Esophagus muscularis mucosa (tissue), 4 donors: ENCODE data around the gene ARHGAP15. TPM values are rescaled to one million over a fixed set of nuclear protein-coding genes. Genes with fewer than 3 reads are reported as not detected.

Source experiments
- DNase-seq: peaks from one replicate; pipeline ENCODE4 v3.0.0-alpha.2; 2017; ENCODE audit errors: extremely low spot score
- H3K27ac ChIP-seq, 4 donors: fragments of 200-600 bp; sonication (generic); replicated peaks in 1 of 4; 1 replicate in 3 of 4; 2 replicates in 1 of 4; pipeline ENCODE4 v1.5.1; 2016 to 2019; ENCODE audit warnings: mild to moderate bottlenecking in 1 of 4
- H3K27me3 ChIP-seq, 4 donors: fragments of 200-600 bp; sonication (generic); one replicate each; pipeline versions ENCODE4 v1.5.1 to v1.6.0; 2016 to 2019
- H3K36me3 ChIP-seq, 4 donors: fragments of 200-600 bp; sonication (generic); one replicate each; pipeline ENCODE4 v1.5.1; 2016 to 2019
- H3K4me1 ChIP-seq, 4 donors: fragments of 200-600 bp; sonication (generic); one replicate each; pipeline ENCODE4 v1.5.1; 2016 to 2019
- H3K4me3 ChIP-seq, 4 donors: fragments of 200-600 bp; sonication (generic); 1 replicate in 2 of 4; 2 replicates in 2 of 4; pipeline ENCODE4 v1.5.1; 2016 to 2019; ENCODE audit warnings: mild to moderate bottlenecking in 4 of 4, moderate library complexity in 1 of 4
- H3K9me3 ChIP-seq, 4 donors: fragments of 200-600 bp; sonication (generic); 1 replicate in 3 of 4; 2 replicates in 1 of 4; pipeline ENCODE4 v1.5.1; 2016 to 2019
- CTCF ChIP-seq, 3 experiments: fragments of 200-600 bp in 2 of 3; fragments of 450-650 bp in 1 of 3; sonication (generic) in 2 of 3; IDR thresholded peaks; one replicate each; pipeline ENCODE4 v1.5.1; 2017 to 2019; ENCODE audit warnings: antibody characterized with exemption in 3 of 3, mild to moderate bottlenecking in 2 of 3, moderate library complexity in 1 of 3
- EP300 ChIP-seq: sonication (generic); formaldehyde crosslinking; IDR thresholded peaks from one replicate; pipeline ENCODE4 v1.6.1; 2017; ENCODE audit warnings: antibody characterized with exemption
- POLR2A ChIP-seq: fragments of 450-650 bp; IDR thresholded peaks from one replicate; pipeline ENCODE4 v1.6.1; 2017; ENCODE audit warnings: antibody characterized with exemption, moderate library complexity, mild to moderate bottlenecking, low read depth
- POLR2AphosphoS5 ChIP-seq, 2 donors: sonication (generic); formaldehyde crosslinking; IDR thresholded peaks; one replicate each; pipeline ENCODE4 v1.6.1; 2017; ENCODE audit warnings: antibody characterized with exemption in 2 of 2
- WGBS: methylation state at CpG from one replicate; pipeline ENCODE4 v1.1.5; 2018; 5-methylcytosine and 5-hydroxymethylcytosine counted together
- intact Hi-C: fragments of 100-400 bp; cut with DNase I; formaldehyde crosslinking; loops from one replicate; pipeline ENCODE4 v1.15.1; 2023
- total RNA-seq, 4 donors: library from RNA; depleted of rRNA; stranded (reverse); fragments of >200 nt; gene quantifications; one replicate each; pipeline versions ENCODE4 v1.1.0 to v1.2.1, GENCODE V29; 2016

Gene ARHGAP15
- total RNA-seq, 4 donors from 2014 or later: 5.4 to 13.3 (median 7.1) TPM

GRCh38 chr2:143169105-143169504 lies 39.9 kb downstream of the ARHGAP15 start:
- no peak overlapping the region for H3K27ac ChIP-seq
- TF ChIP-seq POLR2AphosphoS5 (IDR thresholded peaks at IDR 0.05) (no peak), POLR2A (no peak), EP300 (no peak), CTCF (IDR thresholded peaks at IDR 0.05) (no peak)
- H3K4me3 ChIP-seq: no peak overlapping the region
- no peaks in the 10 kb centered on the region for H3K27me3 ChIP-seq
- 100% methylated on average over 1 of the region's 1 CpG for WGBS
- no peak for DNase-seq
- no peaks in the 10 kb centered on the region for H3K4me1 ChIP-seq
- no peaks in the 10 kb centered on the region for H3K36me3 ChIP-seq
- intact Hi-C loops: loop anchor here (10.0 kb wide), 1 partner anchor 86 kb away; no protein-coding TSS in a partner anchor
- H3K9me3 ChIP-seq: no peaks in the 10 kb centered on the region

GRCh38 chr2:143171817-143172216 lies 42.6 kb downstream of the ARHGAP15 start:
- no peak for TF ChIP-seq EP300
- TF ChIP-seq CTCF (IDR thresholded peaks at IDR 0.05): peak in 1 of 3 experiments; percentile 15
- no peak for TF ChIP-seq POLR2AphosphoS5 (IDR thresholded peaks at IDR 0.05)
- no peak for TF ChIP-seq POLR2A
- intact Hi-C loops: no loop called here

GRCh38 chr2:143175438-143175837 lies 46.2 kb downstream of the ARHGAP15 start:
- no peaks in the 10 kb centered on the region for H3K27me3 ChIP-seq
- H3K36me3 ChIP-seq: no peaks in the 10 kb centered on the region
- H3K27ac ChIP-seq: no peak overlapping the region
- DNase-seq: no peak
- no peak overlapping the region for H3K4me3 ChIP-seq
- H3K4me1 ChIP-seq: no peaks in the 10 kb centered on the region
- intact Hi-C loops: no loop called here
- 100% methylated on average over 2 of the region's 2 CpGs for WGBS
- TF ChIP-seq POLR2AphosphoS5 (IDR thresholded peaks at IDR 0.05) (no peak), POLR2A (no peak), EP300 (no peak), CTCF (IDR thresholded peaks at IDR 0.05) (no peak)
- peaks cover 0 to 4% (median 1%) of the 10 kb centered on the region in 4 donors for H3K9me3 ChIP-seq

More at GRCh38 chr2:143171817-143172216, 42.6 kb downstream of the ARHGAP15 start:
- DNase-seq: no peak
- WGBS: 63% methylated on average over 2 of the region's 2 CpGs
- H3K4me1 ChIP-seq: no peaks in the 10 kb centered on the region
- no peaks in the 10 kb centered on the region for H3K36me3 ChIP-seq
- no peaks in the 10 kb centered on the region for H3K27me3 ChIP-seq
- H3K4me3 ChIP-seq: no peak overlapping the region
- no peak overlapping the region for H3K27ac ChIP-seq
- H3K9me3 ChIP-seq: no peaks in the 10 kb centered on the region

GRCh38 chr2:143176606-143177005 lies 47.4 kb downstream of the ARHGAP15 start:
- 58% methylated on average over 3 of the region's 3 CpGs for WGBS
- H3K4me3 ChIP-seq: peak overlapping the region in 2 of 4 donors; percentile 26 to 44
- DNase-seq: no peak
- intact Hi-C loops: no loop called here
- no peak overlapping the region for H3K27ac ChIP-seq
- H3K9me3 ChIP-seq: peaks cover 0 to 16% (median 7%) of the 10 kb centered on the region in 4 donors
- no peak for TF ChIP-seq POLR2A
- no peak for TF ChIP-seq POLR2AphosphoS5 (IDR thresholded peaks at IDR 0.05)
- TF ChIP-seq CTCF (IDR thresholded peaks at IDR 0.05): no peak
- TF ChIP-seq EP300: no peak
- no peaks in the 10 kb centered on the region for H3K4me1 ChIP-seq
- no peaks in the 10 kb centered on the region for H3K36me3 ChIP-seq
- H3K27me3 ChIP-seq: no peaks in the 10 kb centered on the region

- no peak for DNase-seq
- WGBS: 40% methylated on average over 5 of the region's 5 CpGs
- peak overlapping the region; percentile 17 to 44 (median 24) for H3K4me3 ChIP-seq
- no peaks in the 10 kb centered on the region for H3K36me3 ChIP-seq
- H3K27ac ChIP-seq: no peak overlapping the region
- intact Hi-C loops: no loop called here
- no peaks in the 10 kb centered on the region for H3K4me1 ChIP-seq
- no peaks in the 10 kb centered on the region for H3K27me3 ChIP-seq
- TF ChIP-seq POLR2A: no peak
- no peak for TF ChIP-seq CTCF (IDR thresholded peaks at IDR 0.05)
- no peak for TF ChIP-seq EP300
- TF ChIP-seq POLR2AphosphoS5 (IDR thresholded peaks at IDR 0.05): no peak
- peaks cover 0 to 18% (median 7%) of the 10 kb centered on the region in 4 donors for H3K9me3 ChIP-seq
Observed at GRCh38 chr2:143177096-143177786, 48.0 kb downstream of the ARHGAP15 start.
